ENCODE results near the gene TERT.

The TERT gene

GRCh38 chr5:1212271-1212670 is 82.6 kb downstream of the TERT start:
- POLR2A ChIA-PET, result no interaction called here
- H3K9me3 ChIP-seq (ENCODE audit: control insufficient read depth, insufficient read depth, low read depth, low read length), result no peaks in the 10 kb centered on the region
- CTCF ChIA-PET, result no interaction called here

More at GRCh38 chr5:1212271-1212670, 82.6 kb downstream of the TERT start:
- Histone ChIP-seq H3K27ac (ENCODE audit: extremely low read depth, low read depth, low read length) (no peak overlapping the region), H3K36me3 (ENCODE audit: control insufficient read depth in 2 of 2, insufficient read depth in 1 of 2, low read length in 2 of 2) (no peaks in the 10 kb centered on the region), H3K4me1 (ENCODE audit: control insufficient read depth, insufficient read depth, low read length) (no peaks in the 10 kb centered on the region), H3K4me3 (ENCODE audit: low read depth, low read length) (no peak overlapping the region)
- TF ChIP-seq ZNF157 (tag by site-specific recombination; IDR thresholded peaks at IDR 0.05), result no peak
- no peak for TF ChIP-seq ZNF560 (tag by site-specific recombination; IDR thresholded peaks at IDR 0.05; ENCODE audit: borderline replicate concordance)
- no peak for TF ChIP-seq PRDM10 (tag by site-specific recombination; IDR thresholded peaks at IDR 0.05)
- TF ChIP-seq KLF17 (tag by site-specific recombination; IDR thresholded peaks at IDR 0.05), result no peak
- TF ChIP-seq ELK4 (IDR thresholded peaks at IDR 0.05; ENCODE audit: borderline replicate concordance, low read depth, low read length), result no peak
- no peak for TF ChIP-seq ZNF391 (tag by site-specific recombination; IDR thresholded peaks at IDR 0.05; ENCODE audit: borderline replicate concordance, low read depth)
- TF ChIP-seq ZNF488 (tag by site-specific recombination; IDR thresholded peaks at IDR 0.05), result no peak
- no peak for TF ChIP-seq ZNF561 (tag by site-specific recombination; IDR thresholded peaks at IDR 0.05; ENCODE audit: borderline replicate concordance)
- TF ChIP-seq ZFP3 (tag by site-specific recombination; IDR thresholded peaks at IDR 0.05; ENCODE audit: low read depth), result no peak
- TF ChIP-seq ZNF449 (tag by site-specific recombination; IDR thresholded peaks at IDR 0.05), result no peak
- no peak for TF ChIP-seq KLF1 (tag by site-specific recombination; IDR thresholded peaks at IDR 0.05)
